ENCODE measurements around the gene MAPKAPK3.

DNA sequence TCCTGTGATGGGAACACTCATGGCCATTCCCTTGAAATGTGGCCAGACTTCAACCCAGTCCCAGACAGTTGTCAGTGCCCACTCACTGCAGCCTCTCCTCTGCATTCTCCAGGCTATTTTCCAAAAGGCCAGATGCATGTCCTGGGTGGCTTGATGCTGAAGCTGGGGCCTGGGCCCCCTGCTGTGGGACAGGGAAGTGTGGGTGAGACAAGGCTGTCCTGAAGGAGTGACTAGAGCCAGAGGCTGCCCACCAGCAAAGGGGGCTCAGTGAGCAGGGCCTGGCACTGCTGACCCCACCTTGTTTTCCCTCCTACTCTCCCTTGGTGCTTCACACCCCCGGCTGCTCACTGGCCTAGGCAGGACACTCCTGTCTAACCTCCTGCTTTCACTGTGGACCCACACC, 17.2 kb upstream of the MAPKAPK3 start:
- TF ChIP-seq, protein P1, sequence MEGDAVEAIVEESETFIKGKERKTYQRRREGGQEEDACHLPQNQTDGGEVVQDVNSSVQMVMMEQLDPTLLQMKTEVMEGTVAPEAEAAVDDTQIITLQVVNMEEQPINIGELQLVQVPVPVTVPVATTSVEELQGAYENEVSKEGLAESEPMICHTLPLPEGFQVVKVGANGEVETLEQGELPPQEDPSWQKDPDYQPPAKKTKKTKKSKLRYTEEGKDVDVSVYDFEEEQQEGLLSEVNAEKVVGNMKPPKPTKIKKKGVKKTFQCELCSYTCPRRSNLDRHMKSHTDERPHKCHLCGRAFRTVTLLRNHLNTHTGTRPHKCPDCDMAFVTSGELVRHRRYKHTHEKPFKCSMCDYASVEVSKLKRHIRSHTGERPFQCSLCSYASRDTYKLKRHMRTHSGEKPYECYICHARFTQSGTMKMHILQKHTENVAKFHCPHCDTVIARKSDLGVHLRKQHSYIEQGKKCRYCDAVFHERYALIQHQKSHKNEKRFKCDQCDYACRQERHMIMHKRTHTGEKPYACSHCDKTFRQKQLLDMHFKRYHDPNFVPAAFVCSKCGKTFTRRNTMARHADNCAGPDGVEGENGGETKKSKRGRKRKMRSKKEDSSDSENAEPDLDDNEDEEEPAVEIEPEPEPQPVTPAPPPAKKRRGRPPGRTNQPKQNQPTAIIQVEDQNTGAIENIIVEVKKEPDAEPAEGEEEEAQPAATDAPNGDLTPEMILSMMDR (IDR thresholded peaks at IDR 0.05): no peak
- TF ChIP-seq POLR2A (IDR thresholded peaks at IDR 0.05): no peak
- no peak for TF ChIP-seq POLR2AphosphoS5 (IDR thresholded peaks at IDR 0.05; ENCODE audit: insufficient read depth in 1 of 2, low read depth in 1 of 2)

Data from vagina (tissue), 2 donors.